Measurements from ENCODE around the gene PPM1H. TPM values are rescaled to one million over a fixed set of nuclear protein-coding genes. Genes with fewer than 3 reads are reported as not detected.
"Not testable (repeated sequence)": the region's sequence is repeated elsewhere in the genome, so short reads cannot be mapped to it uniquely, and the experiment has no call there.

PPM1H gene
- total RNA-seq, 2 experiments from 2014 or later = 0.13 to 0.17 TPM

GRCh38 chr12:62673028-62673815, 261.7 kb downstream of the PPM1H start:
- ChIA-PET POLR2A (interaction anchor here (0.6 kb wide), 1 partner anchor 47 kb away, joined by 3 read pairs; no protein-coding TSS in a partner anchor), CTCF (no interaction called here)

- ChIA-PET POLR2A (no interaction called here), CTCF (no interaction called here)
Measured at GRCh38 chr12:62670986-62671720, 263.8 kb downstream of the PPM1H start.

- ChIA-PET CTCF (no interaction called here), POLR2A (no interaction called here)
Measured at GRCh38 chr12:62668782-62669181, 266.2 kb downstream of the PPM1H start.

- POLR2A ChIA-PET = not testable (repeated sequence)
- CTCF ChIA-PET = interaction anchor here (0.9 kb wide), 1 partner anchor 45 kb away, joined by 3 read pairs; no protein-coding TSS in a partner anchor
Measured at GRCh38 chr12:62664951-62665350, 270.0 kb downstream of the PPM1H start.

GRCh38 chr12:62660756-62661155, 274.2 kb downstream of the PPM1H start:
- ChIA-PET POLR2A (no interaction called here), CTCF (no interaction called here)

- POLR2A ChIA-PET = no interaction called here
- CTCF ChIA-PET = no interaction called here
Measured at GRCh38 chr12:62659453-62660295, 275.3 kb downstream of the PPM1H start.

GRCh38 chr12:62658910-62659309, 276.0 kb downstream of the PPM1H start:
- CTCF ChIA-PET = no interaction called here
- POLR2A ChIA-PET = no interaction called here

GRCh38 chr12:62657363-62657632, 277.7 kb downstream of the PPM1H start:
- ChIA-PET CTCF (no interaction called here), POLR2A (no interaction called here)

- ChIA-PET CTCF (no interaction called here), POLR2A (no interaction called here)
Measured at GRCh38 chr12:62656591-62657362, 278.2 kb downstream of the PPM1H start.

- CTCF ChIA-PET = no interaction called here
Measured at GRCh38 chr12:62655666-62656151, 279.2 kb downstream of the PPM1H start.

GRCh38 chr12:62654326-62655241, 280.4 kb downstream of the PPM1H start:
- ChIA-PET POLR2A (no interaction called here), CTCF (no interaction called here)

More at GRCh38 chr12:62655666-62656151, 279.2 kb downstream of the PPM1H start:
- POLR2A ChIA-PET = no interaction called here

- ChIA-PET POLR2A (no interaction called here), CTCF (no interaction called here)
Measured at GRCh38 chr12:62653740-62654139, 281.2 kb downstream of the PPM1H start.

GRCh38 chr12:62653304-62653703, 281.6 kb downstream of the PPM1H start:
- POLR2A ChIA-PET = no interaction called here
- CTCF ChIA-PET = no interaction called here

GRCh38 chr12:62651138-62651537, 283.8 kb downstream of the PPM1H start:
- ChIA-PET CTCF (no interaction called here), POLR2A (interaction anchor here (1.3 kb wide), 1 partner anchor 48 kb away, joined by 3 read pairs; no protein-coding TSS in a partner anchor)

GRCh38 chr12:62649412-62650138, 285.4 kb downstream of the PPM1H start:
- CTCF ChIA-PET = interaction anchor here (1.1 kb wide), 1 partner anchor 9 kb away, joined by 3 read pairs; no protein-coding TSS in a partner anchor
- POLR2A ChIA-PET = interaction anchor here (1.3 kb wide), 1 partner anchor 47 kb away, joined by 3 read pairs; no protein-coding TSS in a partner anchor

GRCh38 chr12:62647586-62647985, 287.4 kb downstream of the PPM1H start:
- CTCF ChIA-PET = no interaction called here
- POLR2A ChIA-PET = no interaction called here

- ChIA-PET POLR2A (no interaction called here), CTCF (no interaction called here)
Measured at GRCh38 chr12:62646566-62646965, 288.4 kb downstream of the PPM1H start.

GRCh38 chr12:62643486-62643885, 291.5 kb downstream of the PPM1H start:
- ChIA-PET POLR2A (no interaction called here), CTCF (no interaction called here)
